Measurements from ENCODE around the gene CDK2AP2.

Gene CDK2AP2

DNA sequence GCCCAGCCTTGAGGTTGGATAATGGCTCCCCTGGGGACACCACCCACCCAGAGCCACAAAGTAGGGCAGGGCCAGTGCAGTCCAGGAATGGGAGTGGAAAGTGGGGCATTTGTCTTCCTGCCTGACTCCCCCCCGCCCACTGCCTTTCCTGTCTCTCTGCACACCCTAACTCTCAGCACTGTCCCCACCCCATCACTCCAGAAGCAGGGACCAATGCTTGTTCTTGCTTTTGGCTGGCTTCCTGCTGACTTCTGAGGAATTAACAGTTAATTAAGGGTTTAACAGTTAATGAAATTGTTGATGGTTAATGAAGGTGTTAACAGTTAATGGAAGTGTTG lies 7.5 kb downstream of the CDK2AP2 start:
- no peak for TF ChIP-seq TOX (CRISPR knock-in tag; IDR thresholded peaks at IDR 0.05; ENCODE audit: borderline replicate concordance)
- TF ChIP-seq BACH2 (CRISPR knock-in tag; IDR thresholded peaks at IDR 0.05; ENCODE audit: borderline replicate concordance), result no peak
- TF ChIP-seq PATZ1 (CRISPR knock-in tag; IDR thresholded peaks at IDR 0.05; ENCODE audit: borderline replicate concordance), result no peak
- TF ChIP-seq POU6F1 (CRISPR knock-in tag; IDR thresholded peaks at IDR 0.05; ENCODE audit: borderline replicate concordance, low read depth), result no peak
- TF ChIP-seq ZNF565 (CRISPR knock-in tag; conservative IDR thresholded peaks at IDR 0.05; ENCODE audit: low read depth), result no peak
- no peak for TF ChIP-seq SNAI2 (CRISPR knock-in tag; IDR thresholded peaks at IDR 0.05)
- TF ChIP-seq CSDC2 (CRISPR knock-in tag; IDR thresholded peaks at IDR 0.05), result no peak
- TF ChIP-seq ISL1 (CRISPR knock-in tag; IDR thresholded peaks at IDR 0.05), result no peak
- no peak for TF ChIP-seq ZNF8 (CRISPR knock-in tag; IDR thresholded peaks at IDR 0.05)
- TF ChIP-seq ESRRG (CRISPR knock-in tag; IDR thresholded peaks at IDR 0.05), result no peak
- TF ChIP-seq ZNF70 (CRISPR knock-in tag; IDR thresholded peaks at IDR 0.05), result no peak
- no peak for TF ChIP-seq RARB (CRISPR knock-in tag; IDR thresholded peaks at IDR 0.05)
- no peak for TF ChIP-seq TCF4 (CRISPR knock-in tag; IDR thresholded peaks at IDR 0.05; ENCODE audit: borderline replicate concordance)
- TF ChIP-seq PPARA (CRISPR knock-in tag; IDR thresholded peaks at IDR 0.05; ENCODE audit: borderline replicate concordance), result no peak
- no peak for TF ChIP-seq ZFP30 (CRISPR knock-in tag; IDR thresholded peaks at IDR 0.05)
- no peak for TF ChIP-seq ZC3H10 (CRISPR knock-in tag; IDR thresholded peaks at IDR 0.05)
- no peak for TF ChIP-seq ZFP3 (CRISPR knock-in tag; IDR thresholded peaks at IDR 0.05)
- TF ChIP-seq ARNTL (CRISPR knock-in tag; IDR thresholded peaks at IDR 0.05; ENCODE audit: borderline replicate concordance, low read depth), result no peak
- no peak for TF ChIP-seq OSR1 (CRISPR knock-in tag; IDR thresholded peaks at IDR 0.05)

DNA sequence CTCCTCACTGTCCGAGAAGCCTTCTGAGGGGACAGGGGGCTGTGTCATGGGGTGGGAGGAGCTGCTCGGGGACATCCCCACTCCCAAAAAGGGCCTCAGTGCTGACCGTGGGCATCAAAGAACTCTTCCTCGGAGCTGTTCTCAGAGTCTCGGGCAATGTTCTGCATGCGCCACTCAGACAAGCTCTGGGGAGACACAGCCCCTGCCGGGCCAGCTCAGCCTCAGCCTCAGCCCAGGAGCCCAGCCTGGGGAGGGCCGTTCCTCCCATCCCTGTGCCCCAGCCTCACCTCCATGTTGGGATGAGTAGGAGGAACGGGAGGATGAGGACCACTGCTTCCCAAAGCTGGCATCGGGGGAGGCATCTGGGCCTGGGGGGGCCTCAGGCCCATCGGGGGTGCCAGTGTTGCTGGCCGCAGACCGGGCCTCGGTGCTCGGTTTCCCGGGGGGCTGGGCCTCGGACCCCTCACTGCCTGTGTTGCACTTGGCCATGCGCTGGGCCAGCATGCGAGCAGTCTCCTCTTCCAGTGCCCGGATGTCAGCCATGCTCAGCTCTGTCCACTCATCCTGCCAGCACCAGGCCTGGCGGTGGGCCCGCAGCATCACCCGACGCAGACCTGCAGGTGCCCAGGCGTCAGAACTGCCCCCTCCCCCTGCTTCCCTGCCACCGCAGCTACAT lies 8.0 kb downstream of the CDK2AP2 start:
- no peak for ATAC-seq
- no peak for TF ChIP-seq ZFP3 (CRISPR knock-in tag; IDR thresholded peaks at IDR 0.05)
- no peak for TF ChIP-seq TSHZ2 (CRISPR knock-in tag; IDR thresholded peaks at IDR 0.05)
- TF ChIP-seq ISL1 (CRISPR knock-in tag; IDR thresholded peaks at IDR 0.05), result no peak
- TF ChIP-seq SNAI2 (CRISPR knock-in tag; IDR thresholded peaks at IDR 0.05), result no peak
- no peak for TF ChIP-seq ZNF8 (CRISPR knock-in tag; IDR thresholded peaks at IDR 0.05)
- no peak for TF ChIP-seq ARNTL (CRISPR knock-in tag; IDR thresholded peaks at IDR 0.05; ENCODE audit: borderline replicate concordance, low read depth)
- TF ChIP-seq PATZ1 (CRISPR knock-in tag; IDR thresholded peaks at IDR 0.05; ENCODE audit: borderline replicate concordance), result no peak
- no peak for TF ChIP-seq GLIS3 (CRISPR knock-in tag; IDR thresholded peaks at IDR 0.05)
- TF ChIP-seq BACH2 (CRISPR knock-in tag; IDR thresholded peaks at IDR 0.05; ENCODE audit: borderline replicate concordance), result no peak
- no peak for TF ChIP-seq POU6F1 (CRISPR knock-in tag; IDR thresholded peaks at IDR 0.05; ENCODE audit: borderline replicate concordance, low read depth)
- TF ChIP-seq ZNF565 (CRISPR knock-in tag; conservative IDR thresholded peaks at IDR 0.05; ENCODE audit: low read depth), result no peak
- TF ChIP-seq ZC3H10 (CRISPR knock-in tag; IDR thresholded peaks at IDR 0.05), result no peak
- no peak for TF ChIP-seq RARB (CRISPR knock-in tag; IDR thresholded peaks at IDR 0.05)
- no peak for TF ChIP-seq OSR1 (CRISPR knock-in tag; IDR thresholded peaks at IDR 0.05)
- TF ChIP-seq TCF4 (CRISPR knock-in tag; IDR thresholded peaks at IDR 0.05; ENCODE audit: borderline replicate concordance), result no peak

More for the DNA sequence above, 7.5 kb downstream of the CDK2AP2 start:
- ATAC-seq, result no peak

Data from SK-N-SH treated with all-trans-retinoic acid at 6 μM for 48 hours (cell line).